HG03025 (cell line): ENCODE data around the gene MS4A13.
"Not testable (repeated sequence)": the region's sequence is repeated elsewhere in the genome, so short reads cannot be mapped to it uniquely, and the experiment has no call there.

Source experiments
- ATAC-seq: cut with Tn5 transposase; IDR thresholded peaks from one replicate; pipeline ENCODE4 v1.9.1; 2021; ENCODE audit warnings: mild to moderate bottlenecking, moderate library complexity; ENCODE audit not compliant: unreplicated experiment, low FRiP score

The MS4A13 gene

DNA sequence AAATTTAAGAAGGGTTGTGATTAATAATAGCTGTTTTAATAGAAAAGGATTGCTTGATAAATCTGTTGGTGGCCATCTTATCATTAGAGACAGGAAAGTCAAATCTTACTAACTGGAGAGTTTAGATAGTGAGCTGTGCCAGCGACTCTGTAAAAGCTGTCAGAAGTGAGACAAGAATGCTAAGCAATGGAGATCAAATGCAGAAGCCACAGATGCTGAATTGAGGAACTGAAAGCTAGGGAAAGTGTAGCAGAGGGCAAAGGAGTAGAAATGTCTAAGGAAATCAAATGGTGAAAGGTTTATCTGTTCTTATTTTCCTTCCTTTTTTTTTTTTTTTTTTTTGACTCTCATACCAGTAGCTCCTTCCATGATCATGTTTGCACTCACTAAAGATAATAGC lies 13.7 kb downstream of the MS4A13 start:
- peak; percentile 78 for ATAC-seq

DNA sequence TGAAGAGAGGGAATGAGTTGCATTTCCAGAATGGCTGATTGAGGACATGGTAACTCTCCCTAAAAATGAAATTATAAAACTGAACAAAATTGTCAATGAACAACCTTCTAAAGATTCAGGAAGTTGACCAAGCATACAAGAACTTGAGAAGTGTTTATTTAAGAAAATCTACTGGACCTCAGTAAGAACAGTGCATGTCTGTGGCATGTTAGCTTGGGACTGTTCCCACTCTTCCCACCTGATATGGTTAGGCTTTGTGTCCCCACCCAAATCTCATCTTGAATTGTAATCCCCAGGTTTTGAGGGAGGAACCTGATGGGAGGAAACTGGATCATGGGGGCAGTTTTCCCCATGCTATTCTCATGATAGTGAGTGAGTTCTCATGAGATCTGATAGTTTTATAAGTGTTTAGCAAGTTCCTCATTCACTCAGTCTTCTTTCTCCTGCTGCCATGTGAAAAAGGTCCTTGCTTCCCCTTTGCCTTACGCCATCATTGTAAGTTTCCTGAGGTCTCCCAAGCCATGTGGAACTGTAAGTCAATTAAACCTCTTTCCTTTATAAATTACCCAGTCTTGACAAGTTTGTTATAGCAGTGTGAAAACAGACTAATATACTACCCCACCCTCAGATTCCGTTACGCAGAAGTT lies 15.4 kb downstream of the MS4A13 start:
- no peak for ATAC-seq

DNA sequence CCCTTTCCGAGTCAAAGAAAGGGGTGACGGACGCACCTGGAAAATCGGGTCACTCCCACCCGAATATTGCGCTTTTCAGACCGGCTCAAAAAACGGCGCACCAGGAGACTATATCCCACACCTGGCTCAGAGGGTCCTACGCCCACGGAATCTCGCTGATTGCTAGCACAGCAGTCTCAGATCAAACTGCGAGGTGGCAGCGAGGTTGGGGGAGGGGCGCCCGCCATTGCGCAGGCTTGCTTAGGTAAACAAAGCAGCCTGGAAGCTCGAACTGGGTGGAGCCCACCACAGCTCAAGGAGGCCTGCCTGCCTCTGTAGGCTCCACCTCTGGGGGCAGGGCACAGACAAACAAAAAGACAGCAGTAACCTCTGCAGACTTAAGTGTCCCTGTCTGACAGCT lies 17.2 kb downstream of the MS4A13 start:
- ATAC-seq = not testable (repeated sequence)

DNA sequence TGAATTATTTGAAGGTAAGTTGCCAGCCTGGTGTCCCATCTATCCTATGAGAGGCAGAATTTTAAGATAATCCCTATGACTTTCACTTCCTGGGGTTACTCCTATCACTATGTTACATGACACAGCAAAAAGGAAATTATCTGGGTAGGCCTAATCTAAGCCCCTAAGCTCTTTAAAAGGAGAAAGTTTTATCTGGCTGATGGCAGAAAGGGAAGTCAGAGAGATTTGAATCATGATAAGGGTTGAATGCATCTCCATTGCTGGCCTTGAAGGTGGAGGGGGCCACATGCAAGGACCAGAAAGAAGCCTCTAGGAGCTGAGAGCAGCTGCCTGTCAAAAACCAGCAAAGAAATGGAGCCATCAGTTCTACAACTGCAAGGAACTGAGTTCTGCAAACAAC lies 23.4 kb downstream of the MS4A13 start:
- not testable (repeated sequence) for ATAC-seq

DNA sequence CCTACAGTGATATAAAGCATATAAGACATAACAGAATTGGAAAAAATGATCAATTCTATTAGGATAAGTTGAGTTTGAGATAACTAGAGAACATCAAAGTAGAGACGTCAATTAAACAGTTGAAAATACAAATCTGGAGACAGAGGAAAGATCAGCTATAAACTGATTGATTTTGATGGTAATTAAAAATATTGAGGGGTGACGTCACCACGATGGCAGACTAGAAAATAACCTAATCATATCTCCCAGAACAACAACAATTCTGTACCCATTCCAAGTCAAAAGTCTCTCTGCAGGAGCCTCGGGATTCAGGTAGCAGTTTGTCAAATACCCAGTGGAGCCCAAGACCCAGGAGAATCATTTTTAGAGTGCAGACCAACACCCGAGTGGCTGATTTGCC lies 28.9 kb downstream of the MS4A13 start:
- no peak for ATAC-seq

DNA sequence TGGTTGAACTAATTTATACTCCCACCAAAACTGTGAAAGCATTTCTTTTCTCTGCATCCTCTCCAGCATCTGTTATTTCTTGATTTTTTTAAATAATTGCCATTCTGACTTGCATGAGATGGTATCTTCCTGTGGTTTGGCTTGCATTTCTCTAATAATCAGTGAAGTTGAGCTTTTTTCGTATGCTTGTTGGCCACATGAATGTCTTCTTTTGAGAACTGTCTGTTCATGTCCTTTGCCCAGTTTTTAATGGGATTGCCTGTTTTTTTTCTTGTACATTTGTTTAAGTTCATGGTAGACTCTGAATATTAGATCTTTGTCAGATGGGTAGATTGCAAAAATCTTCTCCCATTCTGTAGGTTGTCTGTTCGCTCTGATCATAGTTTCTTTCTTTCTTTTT lies 46.1 kb downstream of the MS4A13 start:
- ATAC-seq = no peak

DNA sequence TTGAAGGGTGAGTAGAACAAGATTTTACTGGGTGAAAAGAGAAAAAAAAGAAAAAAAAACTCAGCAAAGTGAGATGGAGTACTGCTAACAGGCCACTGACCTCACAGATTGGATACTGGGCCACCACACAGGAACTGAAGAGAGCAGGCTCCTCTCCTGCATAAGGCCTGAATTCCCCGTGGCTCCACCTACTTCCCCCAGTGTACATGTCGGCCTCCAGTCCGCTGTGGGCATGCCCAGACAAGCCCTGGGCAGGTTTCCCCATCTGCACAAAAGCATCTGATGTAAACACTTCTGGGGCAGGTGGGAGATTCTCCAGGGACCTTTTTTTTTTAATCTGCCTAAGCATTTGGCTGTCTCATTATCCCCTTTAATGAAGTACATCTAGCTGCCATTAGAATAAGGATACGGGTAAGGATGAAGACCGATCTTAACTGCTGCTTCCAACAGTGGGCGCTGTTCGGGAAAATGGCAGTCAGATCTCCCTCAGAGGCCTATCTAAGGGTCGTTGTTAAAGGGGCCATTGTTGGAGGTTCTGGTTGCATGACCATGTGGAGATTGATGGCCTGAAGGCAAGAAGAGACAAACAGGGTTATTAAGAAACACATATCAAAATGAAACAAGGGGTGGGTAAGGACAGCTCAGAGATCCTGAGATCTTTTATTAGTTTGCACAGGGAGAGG lies 48.5 kb downstream of the MS4A13 start:
- no peak for ATAC-seq

DNA sequence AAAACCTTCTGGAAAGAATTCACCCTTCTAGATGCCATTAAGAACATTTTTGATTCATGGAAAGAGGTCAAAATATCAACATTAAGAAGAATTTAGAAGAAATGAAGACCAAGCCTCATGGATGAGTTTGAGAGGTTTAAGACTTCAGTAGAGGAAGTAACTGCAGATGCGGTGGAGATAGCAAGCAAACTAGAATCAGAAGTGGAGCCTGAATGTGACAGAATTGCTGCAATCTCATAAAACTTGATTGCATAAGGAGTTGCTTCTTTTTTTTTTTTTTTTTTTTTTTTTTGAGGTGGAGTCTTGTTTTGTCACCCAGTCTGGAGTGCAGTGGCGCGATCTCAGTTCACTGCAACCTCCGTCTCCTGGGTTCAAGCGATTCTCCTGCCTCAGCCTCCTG lies 51.6 kb downstream of the MS4A13 start:
- ATAC-seq = no peak

DNA sequence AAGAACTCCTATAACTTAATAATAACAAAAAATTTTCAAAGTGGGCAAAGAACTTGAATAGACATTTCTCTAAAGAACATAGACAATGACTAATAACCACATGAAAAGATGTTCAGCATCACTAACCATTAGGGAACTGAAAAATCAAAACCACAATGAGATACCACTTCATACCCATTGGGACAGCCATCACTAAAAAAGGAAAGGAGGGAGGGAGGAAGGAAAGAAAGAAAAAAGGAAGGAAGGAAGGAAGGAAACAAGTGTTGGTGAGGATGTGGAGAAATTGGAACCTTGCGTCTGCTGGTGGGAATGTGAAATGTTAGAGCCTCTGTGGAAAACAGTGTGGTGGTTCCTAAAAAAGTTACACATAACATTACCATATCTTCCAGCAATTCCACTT lies 55.8 kb downstream of the MS4A13 start:
- ATAC-seq = no peak

DNA sequence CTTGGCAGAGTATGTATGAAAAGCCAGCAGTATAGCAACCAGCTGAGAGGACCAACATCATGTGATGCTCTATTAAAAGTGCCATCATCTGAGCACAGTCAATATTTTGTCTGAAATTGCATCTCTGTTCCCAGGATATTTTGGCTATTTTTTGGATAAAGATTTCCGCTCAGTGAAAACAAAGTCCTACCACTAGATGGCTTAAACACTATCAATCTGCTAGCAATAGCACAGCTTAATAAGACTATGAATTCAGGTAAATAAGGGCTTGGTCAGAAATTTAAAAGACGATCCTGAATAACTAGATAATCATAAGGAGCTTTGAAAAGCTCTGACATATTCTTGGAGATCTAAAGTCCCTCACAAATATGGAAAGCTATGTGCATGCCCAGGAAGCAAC lies 74.4 kb downstream of the MS4A13 start:
- no peak for ATAC-seq
